T-helper 1 cell (primary cell): ENCODE data around the gene ISG15.
"Not testable (repeated sequence)": the region's sequence is repeated elsewhere in the genome, so short reads cannot be mapped to it uniquely, and the experiment has no call there.

ENCODE experiments used
- DNase-seq, 5 donors: peaks; one replicate each; pipeline ENCODE4 v3.0.0-alpha.2; 2012 to 2020

Gene ISG15

GRCh38 chr1:975896-976683 is 37.2 kb upstream of the ISG15 start:
- DNase-seq, result peak in 4 of 5 donors; percentile 46 to 71 (median 56)

GRCh38 chr1:976791-977190 is 36.5 kb upstream of the ISG15 start:
- not testable (repeated sequence) for DNase-seq

- no peak for DNase-seq
Measured at GRCh38 chr1:978069-978834, 35.0 kb upstream of the ISG15 start.

- no peak for DNase-seq
Measured at GRCh38 chr1:978835-979743, 34.2 kb upstream of the ISG15 start.

- no peak for DNase-seq
Measured at GRCh38 chr1:979744-980072, 33.6 kb upstream of the ISG15 start.

- DNase-seq, result no peak
Measured at GRCh38 chr1:980137-980571, 33.1 kb upstream of the ISG15 start.

- DNase-seq, result no peak
Measured at GRCh38 chr1:980602-981395, 32.5 kb upstream of the ISG15 start.

GRCh38 chr1:981491-981954 is 31.8 kb upstream of the ISG15 start:
- DNase-seq, result no peak

GRCh38 chr1:981955-982558 is 31.2 kb upstream of the ISG15 start, which contains the start of gene PERM1:
Gene PERM1 (minus strand): TSS chr1:982093. CDS start chr1:981029, 1,064 bp downstream.
- no peak for DNase-seq

- peak in 1 of 5 donors; percentile 10 for DNase-seq
Measured at GRCh38 chr1:982765-983436, 30.4 kb upstream of the ISG15 start.

GRCh38 chr1:983798-984475 is 29.4 kb upstream of the ISG15 start:
- peak in 3 of 5 donors; percentile 50 to 53 (median 52) for DNase-seq

GRCh38 chr1:984476-984814 is 28.9 kb upstream of the ISG15 start:
- no peak for DNase-seq

GRCh38 chr1:985126-985525 is 28.2 kb upstream of the ISG15 start:
- DNase-seq, result no peak

GRCh38 chr1:988061-988460 is 25.2 kb upstream of the ISG15 start:
- DNase-seq, result not testable (repeated sequence)

- DNase-seq, result not testable (repeated sequence)
Measured at GRCh38 chr1:991275-991674, 22.0 kb upstream of the ISG15 start.

- DNase-seq, result no peak
Measured at GRCh38 chr1:991895-992294, 21.4 kb upstream of the ISG15 start.

GRCh38 chr1:992362-992761 is 20.9 kb upstream of the ISG15 start:
- DNase-seq, result no peak

GRCh38 chr1:993379-993995 is 19.8 kb upstream of the ISG15 start:
- DNase-seq, result no peak

GRCh38 chr1:994546-994945 is 18.8 kb upstream of the ISG15 start:
- DNase-seq, result not testable (repeated sequence)
